ENCODE data around the gene DNAJC11.

DNA sequence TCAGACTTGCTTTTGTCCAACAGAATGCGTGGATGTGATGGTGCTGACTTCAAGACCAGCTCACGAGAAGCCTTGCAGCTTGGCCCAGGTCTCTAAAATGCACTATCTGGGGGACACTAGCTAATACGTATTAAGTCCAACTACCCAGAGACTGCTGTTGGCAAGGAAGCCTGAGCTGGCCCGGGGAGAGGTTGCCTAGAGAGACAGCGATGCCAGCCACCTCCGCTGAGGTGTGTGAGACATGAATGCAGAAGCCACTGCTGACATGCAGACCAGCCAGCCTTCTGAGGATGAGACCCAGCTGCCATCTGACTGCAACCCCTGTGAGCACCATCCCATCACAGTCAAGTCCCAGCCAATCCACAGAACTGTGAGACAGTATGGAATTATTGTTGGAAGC is 44.5 kb downstream of the DNAJC11 start:
- no peak for TF ChIP-seq SNAI2 (CRISPR knock-in tag; IDR thresholded peaks at IDR 0.05)
- TF ChIP-seq TCF4 (CRISPR knock-in tag; IDR thresholded peaks at IDR 0.05; ENCODE audit: borderline replicate concordance) = no peak
- no peak for TF ChIP-seq PPARA (CRISPR knock-in tag; IDR thresholded peaks at IDR 0.05; ENCODE audit: borderline replicate concordance)
- TF ChIP-seq ZNF565 (CRISPR knock-in tag; conservative IDR thresholded peaks at IDR 0.05; ENCODE audit: low read depth) = no peak
- TF ChIP-seq BACH2 (CRISPR knock-in tag; IDR thresholded peaks at IDR 0.05; ENCODE audit: borderline replicate concordance) = no peak
- TF ChIP-seq, protein P1, sequence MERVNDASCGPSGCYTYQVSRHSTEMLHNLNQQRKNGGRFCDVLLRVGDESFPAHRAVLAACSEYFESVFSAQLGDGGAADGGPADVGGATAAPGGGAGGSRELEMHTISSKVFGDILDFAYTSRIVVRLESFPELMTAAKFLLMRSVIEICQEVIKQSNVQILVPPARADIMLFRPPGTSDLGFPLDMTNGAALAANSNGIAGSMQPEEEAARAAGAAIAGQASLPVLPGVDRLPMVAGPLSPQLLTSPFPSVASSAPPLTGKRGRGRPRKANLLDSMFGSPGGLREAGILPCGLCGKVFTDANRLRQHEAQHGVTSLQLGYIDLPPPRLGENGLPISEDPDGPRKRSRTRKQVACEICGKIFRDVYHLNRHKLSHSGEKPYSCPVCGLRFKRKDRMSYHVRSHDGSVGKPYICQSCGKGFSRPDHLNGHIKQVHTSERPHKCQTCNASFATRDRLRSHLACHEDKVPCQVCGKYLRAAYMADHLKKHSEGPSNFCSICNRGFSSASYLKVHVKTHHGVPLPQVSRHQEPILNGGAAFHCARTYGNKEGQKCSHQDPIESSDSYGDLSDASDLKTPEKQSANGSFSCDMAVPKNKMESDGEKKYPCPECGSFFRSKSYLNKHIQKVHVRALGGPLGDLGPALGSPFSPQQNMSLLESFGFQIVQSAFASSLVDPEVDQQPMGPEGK (CRISPR knock-in tag; IDR thresholded peaks at IDR 0.05; ENCODE audit: borderline replicate concordance) = no peak
- TF ChIP-seq ISL1 (CRISPR knock-in tag; IDR thresholded peaks at IDR 0.05) = no peak
- TF ChIP-seq GLIS3 (CRISPR knock-in tag; IDR thresholded peaks at IDR 0.05) = no peak
- TF ChIP-seq RARB (CRISPR knock-in tag; IDR thresholded peaks at IDR 0.05) = no peak
- no peak for TF ChIP-seq ARNTL (CRISPR knock-in tag; IDR thresholded peaks at IDR 0.05; ENCODE audit: borderline replicate concordance, low read depth)
- no peak for TF ChIP-seq ZFP30 (CRISPR knock-in tag; IDR thresholded peaks at IDR 0.05)
- TF ChIP-seq ZFP3 (CRISPR knock-in tag; IDR thresholded peaks at IDR 0.05) = no peak
